Osteocyte (in vitro differentiated cells): ENCODE measurements around the gene PCSK2. TPM values are rescaled to one million over a fixed set of nuclear protein-coding genes. Genes with fewer than 3 reads are reported as not detected.

Experiments used
- DNase-seq: peaks from one replicate; pipeline ENCODE4 v3.0.0; 2021; ENCODE audit warnings: mixed read lengths; ENCODE audit not compliant: unreplicated experiment; ENCODE audit errors: extremely low spot score
- H3K27ac Mint-ChIP-seq: one replicate; pipeline ENCODE4 v1.8.0; 2021; ENCODE audit warnings: mild to moderate bottlenecking, mixed read lengths; ENCODE audit not compliant: unreplicated experiment
- H3K27me3 Mint-ChIP-seq: one replicate; pipeline ENCODE4 v1.8.0; 2021; ENCODE audit warnings: mixed read lengths; ENCODE audit not compliant: unreplicated experiment
- H3K36me3 Mint-ChIP-seq: one replicate; pipeline ENCODE4 v1.8.0; 2021; ENCODE audit warnings: mixed read lengths; ENCODE audit not compliant: unreplicated experiment
- H3K4me1 Mint-ChIP-seq: one replicate; pipeline ENCODE4 v1.8.0; 2021; ENCODE audit warnings: mixed read lengths; ENCODE audit not compliant: unreplicated experiment
- H3K4me3 Mint-ChIP-seq: one replicate; pipeline ENCODE4 v1.8.0; 2021; ENCODE audit warnings: mild to moderate bottlenecking, moderate library complexity, mixed read lengths; ENCODE audit not compliant: unreplicated experiment
- H3K9me3 Mint-ChIP-seq: one replicate; pipeline ENCODE4 v1.8.0; 2021; ENCODE audit warnings: mixed read lengths; ENCODE audit not compliant: unreplicated experiment
- total RNA-seq: library from RNA; stranded (reverse); gene quantifications from 2 replicates; pipeline ENCODE4 v1.2.1, GENCODE V29; 2021
- TF ChIP-seq, protein P1 (sequence below): fragments of 200-600 bp; sonication (generic); IDR thresholded peaks from 2 replicates; pipeline ENCODE4 v1.5.0; 2021; ENCODE audit warnings: antibody characterized with exemption, mild to moderate bottlenecking, moderate library complexity

The PCSK2 gene
- total RNA-seq, 1 donor from 2014 or later: not detected

DNA sequence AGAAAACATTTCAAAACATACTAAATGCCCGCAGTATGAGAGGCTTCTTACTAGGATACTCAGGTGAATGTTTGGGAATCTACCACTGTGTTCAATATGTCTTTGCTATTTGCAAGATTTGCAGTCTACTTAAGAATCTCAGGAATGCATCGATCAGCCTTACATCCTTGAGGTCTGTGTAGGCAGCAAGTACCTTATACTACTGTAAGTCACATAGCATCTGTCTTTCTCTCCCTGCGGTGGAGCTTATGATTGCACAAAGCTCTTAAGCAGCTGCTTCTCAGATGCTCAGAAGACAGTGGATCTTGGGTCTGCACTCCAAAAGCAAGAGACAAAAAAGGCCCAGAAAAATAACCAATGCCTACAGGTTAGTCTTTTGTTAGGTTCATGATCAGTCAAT is 21.4 kb downstream of the PCSK2 start:
- H3K4me3 Mint-ChIP-seq: no peak overlapping the region
- no peak overlapping the region for H3K27ac Mint-ChIP-seq
- DNase-seq: no peak
- no peaks in the 10 kb centered on the region for H3K36me3 Mint-ChIP-seq
- H3K4me1 Mint-ChIP-seq: no peaks in the 10 kb centered on the region
- H3K9me3 Mint-ChIP-seq: no peaks in the 10 kb centered on the region
- H3K27me3 Mint-ChIP-seq: no peaks in the 10 kb centered on the region
- TF ChIP-seq, protein P1, sequence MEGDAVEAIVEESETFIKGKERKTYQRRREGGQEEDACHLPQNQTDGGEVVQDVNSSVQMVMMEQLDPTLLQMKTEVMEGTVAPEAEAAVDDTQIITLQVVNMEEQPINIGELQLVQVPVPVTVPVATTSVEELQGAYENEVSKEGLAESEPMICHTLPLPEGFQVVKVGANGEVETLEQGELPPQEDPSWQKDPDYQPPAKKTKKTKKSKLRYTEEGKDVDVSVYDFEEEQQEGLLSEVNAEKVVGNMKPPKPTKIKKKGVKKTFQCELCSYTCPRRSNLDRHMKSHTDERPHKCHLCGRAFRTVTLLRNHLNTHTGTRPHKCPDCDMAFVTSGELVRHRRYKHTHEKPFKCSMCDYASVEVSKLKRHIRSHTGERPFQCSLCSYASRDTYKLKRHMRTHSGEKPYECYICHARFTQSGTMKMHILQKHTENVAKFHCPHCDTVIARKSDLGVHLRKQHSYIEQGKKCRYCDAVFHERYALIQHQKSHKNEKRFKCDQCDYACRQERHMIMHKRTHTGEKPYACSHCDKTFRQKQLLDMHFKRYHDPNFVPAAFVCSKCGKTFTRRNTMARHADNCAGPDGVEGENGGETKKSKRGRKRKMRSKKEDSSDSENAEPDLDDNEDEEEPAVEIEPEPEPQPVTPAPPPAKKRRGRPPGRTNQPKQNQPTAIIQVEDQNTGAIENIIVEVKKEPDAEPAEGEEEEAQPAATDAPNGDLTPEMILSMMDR: no peak

DNA sequence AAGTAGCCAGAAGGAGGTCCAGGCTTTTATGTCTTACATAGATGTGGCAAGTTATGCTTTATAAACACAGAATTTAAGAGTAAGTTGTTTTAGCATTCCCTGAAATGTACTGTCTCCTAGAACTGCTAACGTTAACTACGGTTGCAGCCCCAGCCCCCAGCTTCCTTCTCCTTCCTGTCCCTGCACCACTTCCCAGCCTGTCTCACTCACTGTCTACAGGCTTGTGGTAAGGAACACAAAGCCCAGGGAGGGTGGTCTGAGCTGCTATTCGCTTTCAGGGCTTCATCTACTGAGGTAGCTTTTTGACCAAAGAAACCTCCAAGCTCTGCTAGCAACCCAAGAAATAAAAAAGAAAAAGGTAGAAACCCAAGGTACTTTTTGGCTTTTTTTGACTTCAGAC is 35.9 kb downstream of the PCSK2 start:
- no peak overlapping the region for H3K4me3 Mint-ChIP-seq
- no peaks in the 10 kb centered on the region for H3K9me3 Mint-ChIP-seq
- TF ChIP-seq, protein P1: no peak
- H3K27ac Mint-ChIP-seq: no peak overlapping the region
- H3K36me3 Mint-ChIP-seq: no peaks in the 10 kb centered on the region
- no peak for DNase-seq
- H3K4me1 Mint-ChIP-seq: no peaks in the 10 kb centered on the region
- H3K27me3 Mint-ChIP-seq: peaks cover 2% of the 10 kb centered on the region

DNA sequence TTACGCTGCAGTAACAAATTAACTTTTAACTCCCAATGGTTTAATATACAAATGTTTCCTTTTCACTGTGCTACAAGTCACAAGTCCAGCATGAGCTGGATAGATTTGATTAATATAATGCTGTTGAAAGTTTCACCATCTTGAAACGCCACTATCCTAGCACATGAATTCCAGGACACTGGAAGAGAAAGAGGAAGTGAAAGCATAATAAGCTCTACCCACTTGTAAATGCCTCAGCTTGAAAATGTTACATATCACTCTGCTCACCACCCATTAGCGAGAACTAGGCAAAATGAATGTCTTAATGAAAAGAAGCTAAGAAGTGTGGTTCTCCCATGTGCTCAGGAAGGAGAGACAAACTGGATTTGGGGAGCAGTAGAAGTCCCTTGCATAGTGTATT is 46.9 kb downstream of the PCSK2 start:
- H3K4me3 Mint-ChIP-seq: no peak overlapping the region
- DNase-seq: no peak
- H3K9me3 Mint-ChIP-seq: no peaks in the 10 kb centered on the region
- no peaks in the 10 kb centered on the region for H3K36me3 Mint-ChIP-seq
- H3K27me3 Mint-ChIP-seq: peaks cover 2% of the 10 kb centered on the region
- TF ChIP-seq, protein P1: no peak
- no peak overlapping the region for H3K27ac Mint-ChIP-seq
- H3K4me1 Mint-ChIP-seq: no peaks in the 10 kb centered on the region

DNA sequence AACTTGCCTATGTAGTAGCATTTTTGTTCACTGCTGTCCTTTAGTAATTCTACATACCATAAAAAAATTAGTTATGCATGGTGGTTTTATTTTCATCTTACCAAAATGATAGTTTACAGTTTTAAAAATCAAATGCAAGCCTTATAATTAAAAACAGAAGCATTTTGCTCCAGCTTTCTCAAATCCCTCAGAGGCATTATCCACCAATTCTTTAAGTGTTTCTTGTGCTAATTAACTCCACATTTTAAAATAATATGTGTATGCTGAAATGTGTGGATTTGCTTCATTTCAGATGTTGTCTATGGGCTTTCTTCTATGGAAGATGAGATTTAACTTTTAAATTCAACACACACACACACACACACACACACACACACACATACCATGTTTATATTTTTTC is 49.3 kb downstream of the PCSK2 start:
- TF ChIP-seq, protein P1: no peak
- DNase-seq: no peak
- no peaks in the 10 kb centered on the region for H3K4me1 Mint-ChIP-seq
- no peak overlapping the region for H3K4me3 Mint-ChIP-seq
- no peaks in the 10 kb centered on the region for H3K36me3 Mint-ChIP-seq
- no peaks in the 10 kb centered on the region for H3K27me3 Mint-ChIP-seq
- no peaks in the 10 kb centered on the region for H3K9me3 Mint-ChIP-seq
- H3K27ac Mint-ChIP-seq: no peak overlapping the region

DNA sequence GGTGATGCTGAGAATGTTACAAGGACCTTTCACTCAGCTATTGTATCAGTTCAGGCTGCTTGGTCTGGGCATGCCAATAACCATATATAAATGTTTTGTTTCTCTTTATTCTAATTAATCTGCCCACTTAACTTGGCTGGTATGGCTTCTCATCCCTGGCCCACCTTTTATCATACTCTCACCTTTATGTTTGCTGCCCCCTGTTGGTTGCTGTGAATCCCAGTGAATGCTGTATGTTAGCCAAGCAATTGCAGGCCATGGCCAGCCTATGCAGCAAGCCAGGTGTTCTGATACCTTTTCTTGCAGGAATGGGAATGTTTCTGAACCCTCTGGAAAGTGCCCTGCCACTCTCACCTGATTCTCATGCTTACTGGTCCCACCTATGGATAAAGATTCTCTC is 54.6 kb downstream of the PCSK2 start:
- no peaks in the 10 kb centered on the region for H3K9me3 Mint-ChIP-seq
- no peaks in the 10 kb centered on the region for H3K4me1 Mint-ChIP-seq
- peaks cover 4% of the 10 kb centered on the region for H3K27me3 Mint-ChIP-seq
- H3K36me3 Mint-ChIP-seq: no peaks in the 10 kb centered on the region
- TF ChIP-seq, protein P1: peak; percentile 40
- no peak for DNase-seq
- H3K27ac Mint-ChIP-seq: no peak overlapping the region
- no peak overlapping the region for H3K4me3 Mint-ChIP-seq
